GM13977 (cell line): ENCODE data around the gene THADA.
"Not testable (repeated sequence)": the region's sequence is repeated elsewhere in the genome, so short reads cannot be mapped to it uniquely, and the experiment has no call there.

Experiments used
- DNase-seq: peaks from one replicate; pipeline ENCODE4 v3.0.0; 2012; ENCODE audit warnings: low spot score
- CTCF ChIP-seq: IDR thresholded peaks from 2 replicates; pipeline ENCODE4 v1.5.1; 2012; ENCODE audit warnings: mild to moderate bottlenecking, control low read depth; ENCODE audit not compliant: insufficient read depth; ENCODE audit errors: extremely low read depth, missing control alignments
- in situ Hi-C: fragments of 300-500 bp; cut with MboI; formaldehyde crosslinking; loops from one replicate; pipeline ENCODE4 v1.12.0; 2022; ENCODE audit warnings: low sequenced_read_pairs, low pct_unique_long_range_greater_than_20kb, mixed read lengths, inconsistent platforms; ENCODE audit not compliant: unreplicated experiment

The THADA gene

GRCh38 chr2:43303889-43304288 lies 291.9 kb downstream of the THADA start:
- in situ Hi-C loops = no loop called here
- DNase-seq = no peak
- no peak for TF ChIP-seq CTCF

GRCh38 chr2:43302961-43303494 lies 292.8 kb downstream of the THADA start:
- DNase-seq = peak; percentile 21
- TF ChIP-seq CTCF = no peak
- in situ Hi-C loops = no loop called here

- TF ChIP-seq CTCF = no peak
- no peak for DNase-seq
- in situ Hi-C loops = no loop called here
Measured at GRCh38 chr2:43302182-43302960, 293.5 kb downstream of the THADA start.

GRCh38 chr2:43300781-43301583 lies 294.9 kb downstream of the THADA start:
- in situ Hi-C loops = no loop called here
- DNase-seq = no peak
- TF ChIP-seq CTCF = no peak

GRCh38 chr2:43300222-43300621 lies 295.6 kb downstream of the THADA start:
- TF ChIP-seq CTCF = no peak
- in situ Hi-C loops = no loop called here
- no peak for DNase-seq

- no peak for DNase-seq
- TF ChIP-seq CTCF = no peak
- in situ Hi-C loops = no loop called here
Measured at GRCh38 chr2:43298500-43298899, 297.3 kb downstream of the THADA start.

- in situ Hi-C loops = not testable (repeated sequence)
Measured at GRCh38 chr2:43297740-43298139, 298.1 kb downstream of the THADA start.

More at GRCh38 chr2:43297740-43298139, 298.1 kb downstream of the THADA start:
- DNase-seq = not testable (repeated sequence)
